GM19397 (cell line): Measurements from ENCODE around the gene NWD2.
"Not testable (repeated sequence)": the region's sequence is repeated elsewhere in the genome, so short reads cannot be mapped to it uniquely, and the experiment has no call there.

ENCODE experiments used
- ATAC-seq: cut with Tn5 transposase; IDR thresholded peaks from one replicate; pipeline ENCODE4 v1.9.1; 2021; ENCODE audit warnings: mild to moderate bottlenecking, moderate library complexity; ENCODE audit not compliant: unreplicated experiment

The NWD2 gene, protein sequence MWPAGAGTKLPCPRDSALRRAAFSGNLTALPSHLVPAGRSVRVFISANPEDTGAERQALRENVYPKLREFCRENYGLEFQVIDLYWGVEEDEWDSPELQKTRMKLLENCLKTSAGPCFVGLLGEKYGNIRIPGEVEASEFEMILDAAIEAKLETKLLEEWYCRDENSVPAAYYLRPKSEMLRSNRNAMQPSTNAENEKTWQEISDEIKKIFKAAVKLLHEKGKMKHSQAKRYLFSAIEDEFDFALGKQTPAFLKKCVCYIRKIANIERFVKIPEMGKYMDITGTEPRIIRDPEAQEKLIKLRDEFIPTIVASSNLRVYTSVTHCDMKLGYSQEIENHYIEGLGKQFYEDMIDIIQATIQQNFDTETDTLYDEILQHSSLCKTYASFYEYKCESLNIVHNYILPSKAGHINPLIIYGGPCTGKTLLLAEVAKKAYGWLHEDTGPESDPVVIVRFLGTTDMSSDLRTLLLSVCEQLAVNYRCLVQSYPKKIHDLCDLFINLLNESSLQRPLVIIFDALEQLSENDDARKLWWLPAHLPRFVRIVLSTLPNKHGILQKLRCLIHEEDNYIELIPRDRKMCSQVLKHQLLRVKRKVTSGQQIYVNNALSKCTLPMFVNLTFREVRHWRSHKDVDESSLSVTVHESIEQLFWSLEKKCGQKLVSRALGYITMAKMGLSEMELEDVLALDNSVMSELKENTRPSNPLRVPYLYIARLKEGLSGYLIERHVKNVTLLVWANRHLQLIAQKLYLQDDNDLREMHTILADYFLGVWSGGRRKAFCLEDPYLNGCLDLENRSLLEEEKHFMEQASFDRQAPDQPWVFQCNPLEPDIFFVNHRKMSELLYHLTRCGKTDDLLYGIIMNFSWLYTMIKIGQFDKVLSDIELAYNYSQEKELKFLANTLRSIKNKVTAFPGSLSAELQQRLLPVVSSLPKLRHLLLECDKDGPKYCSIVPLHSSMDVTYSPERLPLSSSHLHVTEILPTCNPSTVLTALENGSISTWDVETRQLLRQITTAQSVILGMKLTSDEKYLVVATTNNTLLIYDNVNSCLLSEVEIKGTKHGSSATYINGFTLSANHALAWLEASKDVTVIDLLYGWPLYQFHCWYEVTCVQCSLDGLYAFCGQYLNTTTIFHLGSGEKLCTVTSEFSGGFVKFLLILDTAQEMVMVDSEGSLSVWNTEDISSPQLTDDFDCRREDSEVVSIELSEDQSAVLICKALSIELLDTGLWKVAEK (N-terminal part only)

DNA sequence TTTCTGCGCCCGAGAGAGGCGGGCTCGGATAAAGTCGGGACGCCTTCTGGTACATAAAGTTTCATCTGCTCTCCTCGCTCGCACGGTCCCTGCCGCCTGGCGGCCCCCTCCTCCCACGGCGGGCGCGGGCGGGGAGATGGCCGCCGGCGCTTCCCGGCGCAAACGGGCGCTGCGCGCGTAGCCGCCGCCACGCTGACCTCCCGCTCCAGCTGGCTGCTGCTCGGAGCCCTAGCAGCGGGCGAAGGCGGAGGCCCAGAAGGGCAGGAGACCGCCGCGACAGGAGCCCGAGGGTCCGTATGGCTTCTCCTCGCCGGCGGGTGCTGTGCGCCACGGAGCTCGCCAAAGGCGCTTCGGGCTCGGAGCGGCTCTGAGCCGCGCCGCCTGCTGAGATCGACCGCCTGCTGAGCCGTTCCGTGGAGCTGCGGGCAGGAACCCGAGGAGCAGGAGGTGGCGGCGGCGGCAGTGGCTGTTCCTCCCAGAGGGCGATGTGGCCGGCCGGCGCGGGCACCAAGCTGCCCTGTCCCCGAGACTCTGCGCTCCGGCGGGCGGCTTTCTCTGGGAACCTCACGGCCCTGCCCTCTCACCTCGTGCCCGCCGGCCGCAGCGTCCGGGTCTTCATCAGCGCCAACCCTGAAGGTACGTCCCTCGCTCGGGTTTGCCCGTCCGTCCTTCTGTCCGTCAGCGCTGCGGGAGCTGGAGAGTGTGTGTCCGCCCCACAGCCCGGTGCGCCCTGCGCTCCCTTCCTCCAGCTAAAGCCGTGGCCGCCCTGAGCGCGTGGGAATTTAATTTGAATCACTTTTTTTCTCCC lies at the start of gene NWD2:
TSS of gene NWD2 (plus strand) at position 161 of the 808 bp plus-strand sequence. CDS start at position 486, 325 bp downstream.
- no peak for ATAC-seq

DNA sequence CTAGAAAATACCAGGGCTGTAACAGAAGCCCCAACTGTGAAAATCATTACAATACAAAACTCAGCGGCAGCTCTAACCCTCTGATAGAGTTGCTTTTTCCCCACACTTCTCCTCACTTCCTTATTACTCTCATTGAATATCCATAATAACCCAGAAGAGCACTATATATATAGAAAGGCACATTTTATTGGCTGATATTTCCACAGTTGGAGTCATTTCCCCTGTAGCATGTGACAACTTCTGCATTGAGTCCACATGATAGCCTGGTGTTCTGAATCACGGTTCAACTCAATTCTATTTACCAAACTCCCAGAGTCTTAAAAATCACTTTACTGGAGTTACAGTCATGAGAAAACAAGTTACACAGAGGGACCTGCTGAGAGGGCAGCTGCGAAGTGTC lies 46.6 kb upstream of the NWD2 start:
- no peak for ATAC-seq

DNA sequence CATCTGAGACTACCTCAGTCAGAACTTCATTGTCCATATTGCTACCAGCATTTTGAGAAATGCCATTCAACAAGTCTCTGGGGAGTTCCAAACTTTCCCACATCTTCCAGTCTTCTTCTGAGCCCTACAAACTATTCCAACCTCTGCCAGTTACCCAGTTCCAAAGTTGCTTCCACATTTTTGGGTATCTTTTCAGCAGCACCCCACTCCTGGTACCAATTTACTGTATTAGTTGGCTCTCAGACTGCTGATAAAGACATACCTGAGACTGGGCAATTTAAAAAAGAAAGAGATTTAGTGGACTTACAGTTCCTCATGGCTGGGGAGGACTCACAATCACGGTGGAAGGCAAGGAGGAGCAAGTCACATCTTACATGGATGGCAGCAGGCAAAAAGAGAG lies 39.8 kb upstream of the NWD2 start:
- not testable (repeated sequence) for ATAC-seq

DNA sequence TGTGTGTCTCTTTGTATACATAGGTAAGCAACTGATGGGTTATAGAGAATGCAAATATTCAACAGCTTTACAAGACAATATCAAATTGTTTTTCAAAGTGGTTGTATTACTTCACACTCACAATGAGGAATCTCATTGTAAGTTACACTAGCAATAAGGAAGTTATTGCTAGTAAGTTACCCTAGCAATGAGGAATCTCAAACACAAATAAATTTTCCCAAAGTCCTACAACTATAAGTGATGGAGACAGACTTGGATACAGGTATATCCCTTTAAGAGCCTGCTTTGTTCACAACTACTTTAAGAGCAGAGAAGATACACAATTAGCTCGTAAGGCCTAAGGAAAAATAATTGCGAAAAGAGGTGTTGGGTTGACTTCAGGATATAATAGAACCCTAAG lies 28.3 kb upstream of the NWD2 start:
- ATAC-seq: no peak

DNA sequence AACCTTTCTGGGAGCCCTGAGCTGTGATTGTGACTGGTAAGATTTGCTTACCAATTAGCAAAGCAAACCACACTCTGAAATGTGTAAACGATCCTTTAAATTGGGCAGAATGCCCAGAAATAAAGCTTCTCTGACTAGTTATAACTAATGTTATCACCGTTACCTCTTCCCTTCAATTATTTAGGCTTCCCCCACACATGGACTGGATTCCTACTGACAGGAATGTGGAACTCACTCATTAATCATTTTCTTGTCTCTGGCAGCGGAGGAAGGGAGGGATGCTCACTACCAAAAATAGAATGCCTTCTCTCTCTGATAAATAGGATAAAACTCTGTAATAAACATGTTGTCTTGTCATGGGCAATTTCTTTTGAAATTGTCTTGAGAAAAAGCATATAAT lies 25.3 kb upstream of the NWD2 start:
- no peak for ATAC-seq

DNA sequence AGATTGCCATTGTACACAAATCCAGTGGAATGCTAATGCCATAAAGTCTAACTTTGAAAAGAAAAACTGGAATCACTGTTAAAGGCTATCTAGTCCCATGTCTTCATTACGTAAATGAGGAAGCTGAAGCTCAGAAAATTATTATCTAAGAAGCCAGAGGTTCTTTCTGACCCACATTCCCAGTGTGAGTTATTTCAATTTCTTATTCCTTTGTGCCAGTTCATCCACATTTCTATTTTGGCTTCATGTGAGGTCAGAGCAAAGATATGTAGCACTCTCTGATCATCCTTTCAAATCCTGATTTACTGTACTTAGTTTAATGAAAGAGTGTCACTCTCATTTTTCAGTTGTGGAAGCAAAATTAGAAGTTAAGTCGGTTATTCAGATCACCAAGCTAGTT lies 24.6 kb upstream of the NWD2 start:
- no peak for ATAC-seq

DNA sequence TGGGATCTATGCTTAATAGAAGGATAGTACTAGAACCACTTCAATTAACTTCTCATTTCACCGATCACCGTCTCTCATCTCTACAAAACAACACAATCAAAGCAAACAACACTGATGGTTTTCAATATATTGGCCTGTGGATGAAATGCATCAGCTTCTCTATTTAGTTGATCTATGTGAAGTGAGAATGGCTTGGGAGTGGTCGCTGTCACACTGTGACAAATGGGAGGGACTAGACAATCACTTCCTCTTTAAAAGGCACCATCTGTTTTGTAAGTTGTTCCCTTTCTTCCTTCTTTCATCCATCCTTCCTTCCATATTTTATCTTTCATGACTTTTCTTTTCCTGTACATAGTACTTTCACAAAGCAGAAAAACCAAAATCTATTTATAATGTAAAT lies 23.9 kb upstream of the NWD2 start:
- ATAC-seq: no peak

DNA sequence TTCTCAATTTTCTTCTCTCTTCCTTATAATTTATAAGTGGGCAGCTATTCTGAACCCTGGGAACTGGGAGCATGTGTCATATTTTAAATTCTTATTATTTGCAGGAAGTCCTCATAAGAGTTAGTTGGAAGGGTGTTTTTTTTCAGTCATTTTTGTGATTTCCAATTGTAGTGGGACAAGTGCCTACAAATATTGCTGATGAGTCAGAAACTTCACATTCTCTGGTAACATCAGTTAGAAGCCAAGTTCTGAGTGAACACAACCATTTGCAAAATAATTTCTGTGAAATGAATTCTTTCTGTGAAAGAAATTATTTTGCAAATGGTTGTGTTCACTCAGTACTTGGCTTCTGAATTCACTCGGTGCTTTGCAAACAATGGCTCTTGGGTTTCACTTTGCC lies 20.8 kb upstream of the NWD2 start:
- ATAC-seq: no peak

DNA sequence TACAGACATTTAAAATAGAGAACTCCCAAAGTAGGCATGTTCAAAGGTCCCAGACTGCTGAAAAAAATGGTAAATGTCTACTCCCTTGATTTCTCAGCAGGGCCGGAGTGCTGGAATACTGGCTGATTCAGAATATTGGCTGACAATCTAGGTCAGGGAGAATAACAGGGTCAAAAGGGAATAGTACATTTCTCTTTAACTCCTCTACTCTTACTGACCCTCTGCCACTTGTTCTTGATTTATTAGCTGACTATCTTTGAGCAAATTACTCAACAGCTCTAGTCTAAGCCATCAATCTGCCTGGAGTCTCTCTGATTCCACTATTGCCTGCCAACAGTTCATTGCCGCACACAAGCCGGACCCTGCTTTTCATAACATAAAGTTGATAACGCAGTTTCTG lies 19.7 kb upstream of the NWD2 start:
- no peak for ATAC-seq

DNA sequence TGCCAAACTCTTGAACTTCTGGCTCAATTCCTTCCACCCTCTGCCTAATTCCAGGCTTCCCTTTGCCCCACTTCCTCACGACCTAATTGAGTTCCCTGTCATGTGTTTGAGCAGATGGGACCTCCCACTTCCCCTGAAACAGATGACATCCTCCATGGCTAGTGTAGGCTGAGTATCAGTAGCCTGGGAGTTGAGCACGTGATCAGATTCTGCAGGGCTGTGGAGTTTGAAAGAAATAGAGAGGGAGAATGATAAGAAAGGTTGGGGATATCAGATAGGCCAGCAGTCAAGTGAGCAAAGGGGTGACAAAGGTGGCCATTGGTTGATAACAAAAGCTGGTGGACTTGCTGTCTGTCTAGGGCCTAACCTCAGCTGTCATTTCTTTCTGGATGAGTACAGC lies 18.8 kb upstream of the NWD2 start:
- ATAC-seq: no peak

DNA sequence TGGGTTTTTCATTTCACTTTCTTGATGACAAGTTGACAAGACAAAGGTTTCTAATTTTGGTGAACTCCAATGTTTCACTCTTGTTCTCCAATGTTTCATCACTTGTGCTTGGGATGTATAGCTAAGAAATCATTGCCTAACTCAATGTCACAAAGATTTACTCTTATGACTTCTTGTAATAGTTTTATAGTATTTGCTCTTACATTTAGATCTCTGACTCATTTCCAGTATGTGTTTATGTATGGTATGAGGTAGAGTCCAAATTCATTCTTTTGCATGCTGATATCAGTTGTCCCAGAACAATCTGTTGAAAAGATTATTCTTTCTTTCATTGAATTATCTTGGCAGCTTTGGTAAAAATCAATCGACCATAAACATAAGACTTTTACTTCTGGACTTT lies 12.2 kb upstream of the NWD2 start:
- no peak for ATAC-seq

DNA sequence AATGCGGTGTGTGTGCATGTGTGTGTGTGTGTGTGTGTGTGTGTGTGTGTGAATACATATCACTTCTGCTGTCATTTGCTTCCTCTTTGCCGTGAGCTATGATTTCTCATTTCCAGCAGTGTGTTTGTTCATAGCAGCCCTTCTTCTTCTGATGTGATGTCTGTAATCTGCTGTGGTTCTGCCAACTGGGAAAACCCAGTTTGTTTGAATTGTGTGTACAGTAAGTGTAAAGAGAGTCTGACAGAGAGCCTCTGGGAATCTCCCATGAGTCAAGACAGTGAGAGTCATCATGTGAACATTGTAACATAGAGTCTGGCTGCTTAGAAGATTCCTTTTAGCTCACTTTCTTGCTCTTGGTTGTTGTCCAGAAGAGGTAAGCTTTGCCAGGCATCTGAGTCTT lies 8.4 kb upstream of the NWD2 start:
- ATAC-seq: no peak

DNA sequence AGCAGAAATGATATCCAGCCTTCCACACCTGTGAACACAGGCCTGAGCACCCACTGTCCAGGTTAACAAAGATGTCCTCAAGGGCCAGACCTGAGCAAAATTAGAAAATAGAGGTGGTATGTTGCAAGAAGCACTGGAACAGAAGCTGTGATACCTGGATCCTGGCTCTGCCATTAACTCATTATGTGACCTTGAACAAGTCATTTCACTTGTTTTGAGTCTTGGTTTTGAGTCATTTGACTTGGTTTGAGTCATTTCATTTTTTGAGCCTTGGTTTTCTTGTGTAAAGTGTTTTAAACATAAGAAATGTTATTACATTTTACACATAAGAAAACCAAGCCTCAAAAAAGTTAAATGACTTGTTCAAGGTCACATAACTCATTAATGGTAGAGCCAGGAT lies 2.9 kb upstream of the NWD2 start:
- no peak for ATAC-seq

DNA sequence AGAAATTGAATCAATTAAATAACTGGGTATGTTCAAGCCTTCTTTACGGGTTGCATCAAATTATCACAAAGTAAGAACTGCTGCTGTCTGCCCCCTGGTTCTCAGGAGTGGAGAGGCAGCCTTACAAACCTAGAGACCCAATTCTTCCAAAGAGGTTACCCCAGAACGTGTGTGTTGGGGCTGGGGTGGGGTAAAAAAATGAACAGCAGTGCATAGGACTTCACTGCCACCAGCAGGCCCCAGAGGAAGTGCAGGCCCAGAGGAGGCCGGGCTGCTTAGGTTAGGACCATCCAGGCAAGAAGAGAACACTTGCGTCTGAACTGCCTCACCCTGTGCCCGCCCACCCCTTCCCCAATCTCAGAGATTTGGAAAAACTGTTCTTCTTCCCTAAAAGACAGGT lies 1.5 kb upstream of the NWD2 start:
- ATAC-seq: no peak

DNA sequence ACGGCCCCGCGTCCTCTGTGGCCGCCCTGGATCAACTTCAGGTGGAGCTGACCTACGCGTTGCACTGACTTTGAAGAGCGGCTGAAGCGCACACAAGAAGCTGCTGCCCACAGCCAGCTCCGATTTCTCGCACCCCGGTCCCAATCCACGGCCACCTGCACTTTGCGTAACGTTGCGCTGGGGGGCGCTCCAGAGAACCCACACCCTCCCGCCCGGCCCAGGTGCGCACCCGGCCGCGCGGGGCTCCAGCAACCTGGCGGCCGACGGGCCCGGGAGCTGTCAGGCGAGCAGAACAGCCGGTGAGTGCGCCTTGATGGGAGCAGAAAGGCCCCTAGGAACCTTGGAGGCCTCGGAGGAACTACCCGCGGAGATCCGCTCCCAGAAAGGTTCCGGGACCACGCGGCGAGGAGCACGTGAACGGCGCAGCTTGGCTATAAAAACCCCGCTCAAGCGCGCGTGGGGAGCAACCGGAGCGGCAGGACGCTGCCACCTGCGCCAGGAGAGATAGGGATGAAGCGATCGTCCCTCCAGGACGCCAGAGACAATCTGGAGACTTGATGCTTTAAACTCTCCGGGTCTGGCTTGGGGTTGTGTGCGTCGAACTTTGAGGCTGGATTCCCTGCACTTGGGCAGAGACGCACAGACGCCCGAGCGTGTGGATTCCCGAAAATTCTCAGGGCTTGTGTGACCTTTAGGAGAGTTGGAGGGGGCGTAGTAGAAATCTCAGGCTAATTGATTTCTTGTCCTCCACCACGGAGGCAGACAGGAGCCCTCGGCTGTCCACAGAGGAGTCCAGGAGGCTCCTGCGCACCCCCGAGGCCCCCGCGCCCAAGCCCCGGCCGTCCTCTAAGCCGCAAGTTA lies 591 bp upstream of the NWD2 start:
- ATAC-seq: no peak

DNA sequence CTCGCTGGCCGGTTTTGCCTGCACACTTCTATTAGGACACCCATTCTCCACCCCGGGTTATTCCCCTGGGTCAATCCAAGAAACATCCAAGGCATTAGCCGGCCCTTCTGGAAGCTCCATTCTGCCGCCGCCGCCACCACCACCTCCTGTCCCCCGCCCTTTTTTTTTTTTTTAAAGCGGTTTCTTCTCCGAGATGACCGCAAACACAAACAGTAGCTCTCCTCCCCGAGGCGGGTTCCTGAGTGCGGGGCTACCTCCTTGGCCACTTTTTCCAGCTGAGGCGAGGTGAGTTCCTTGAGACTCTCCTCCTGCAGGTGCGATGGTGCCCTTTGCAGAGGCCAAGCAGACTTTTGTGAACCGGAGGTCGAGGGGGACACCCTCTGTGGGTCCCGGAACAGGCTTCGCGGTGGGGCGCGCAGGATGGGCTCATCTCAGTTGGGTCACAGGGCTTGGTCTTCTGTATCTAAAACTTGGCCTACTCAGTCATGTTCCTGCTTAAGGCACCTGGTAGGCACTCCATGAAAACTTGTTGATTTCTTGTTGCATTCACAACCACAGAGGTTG lies 930 bp downstream of the NWD2 start:
- ATAC-seq: no peak

DNA sequence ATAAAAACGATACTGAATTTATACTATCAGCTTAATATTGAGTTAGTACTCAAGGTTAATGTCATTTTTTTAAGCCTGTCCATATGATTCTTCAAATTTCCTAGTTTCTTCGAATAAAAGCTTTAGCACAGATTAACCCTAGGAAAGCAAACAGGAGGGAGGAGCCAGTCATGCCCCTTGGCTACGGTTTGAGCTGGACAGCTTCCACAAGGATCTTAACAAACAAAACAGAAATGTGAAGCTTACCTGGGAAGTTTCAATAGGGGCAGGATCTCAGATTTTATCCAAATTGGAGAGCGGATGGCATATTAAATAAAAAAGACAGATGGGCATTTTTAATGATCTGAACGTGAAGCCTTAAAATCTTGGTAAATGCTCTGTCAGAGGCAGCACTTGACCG lies 2.3 kb downstream of the NWD2 start:
- no peak for ATAC-seq

DNA sequence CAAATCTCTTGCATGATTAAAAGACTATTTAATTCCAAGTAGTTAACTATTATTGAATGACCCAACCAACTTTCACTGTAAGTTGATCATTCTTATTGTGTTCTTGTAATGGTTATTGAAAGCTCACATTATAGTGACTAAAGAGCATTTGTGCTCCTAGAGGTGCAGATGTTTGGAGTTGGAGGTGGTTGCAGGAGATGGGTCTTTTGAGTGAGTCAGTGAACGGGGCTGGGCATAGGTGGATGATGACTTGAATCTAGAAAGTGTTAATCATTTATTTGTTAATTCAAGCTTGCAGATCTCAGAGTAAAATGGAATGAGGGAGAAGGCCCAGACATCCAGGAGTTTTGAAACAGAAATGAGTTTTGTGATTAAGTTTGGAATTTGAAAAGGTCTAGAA lies 13.7 kb downstream of the NWD2 start:
- no peak for ATAC-seq

DNA sequence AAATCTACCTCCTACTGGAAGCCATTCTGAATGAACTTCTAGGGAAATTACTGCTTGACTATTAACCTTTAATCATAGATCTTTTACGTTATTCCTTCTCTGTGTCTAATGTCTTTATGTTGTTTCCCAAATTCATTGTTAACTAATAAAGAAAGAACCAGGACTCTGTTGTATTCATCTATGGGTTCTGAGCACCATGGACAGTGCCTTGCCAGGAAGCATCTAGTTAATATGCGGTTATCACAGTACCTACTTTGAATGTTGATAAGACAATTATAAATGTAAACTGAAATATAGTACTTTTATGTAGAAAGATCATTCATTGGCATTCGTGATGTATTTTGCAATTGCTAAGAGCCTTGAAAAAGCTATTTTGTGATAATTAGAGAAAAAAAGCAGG lies 23.8 kb downstream of the NWD2 start:
- no peak for ATAC-seq
